GM19455 (cell line): ENCODE data around the gene FUZ.

Source experiments
- ATAC-seq: cut with Tn5 transposase; IDR thresholded peaks from one replicate; pipeline ENCODE4 v1.9.1; 2021; ENCODE audit not compliant: unreplicated experiment

Gene FUZ

GRCh38 chr19:49786376-49786820 is 26.7 kb downstream of the FUZ start:
- ATAC-seq, result no peak

- ATAC-seq, result no peak
These were observed 30.6 kb downstream of the FUZ start for GRCh38 chr19:49782515-49782914.

GRCh38 chr19:49781394-49781793 is 31.7 kb downstream of the FUZ start:
- ATAC-seq, result no peak

- no peak for ATAC-seq
These were observed 32.2 kb downstream of the FUZ start for GRCh38 chr19:49780861-49781260.

GRCh38 chr19:49779731-49780555 is 33.1 kb downstream of the FUZ start:
- no peak for ATAC-seq

- no peak for ATAC-seq
These were observed 36.7 kb downstream of the FUZ start for GRCh38 chr19:49776371-49776764.

- ATAC-seq, result no peak
These were observed 37.2 kb downstream of the FUZ start for GRCh38 chr19:49775742-49776370.

- no peak for ATAC-seq
These were observed 38.1 kb downstream of the FUZ start for GRCh38 chr19:49774969-49775368.

- ATAC-seq, result no peak
These were observed 39.3 kb downstream of the FUZ start for GRCh38 chr19:49773663-49774350.

GRCh38 chr19:49772850-49773432 is 40.2 kb downstream of the FUZ start:
- no peak for ATAC-seq

- ATAC-seq, result no peak
These were observed 41.4 kb downstream of the FUZ start for GRCh38 chr19:49771674-49772139.

GRCh38 chr19:49770529-49770928 is 42.6 kb downstream of the FUZ start:
- no peak for ATAC-seq

GRCh38 chr19:49767967-49768581 is 45.0 kb downstream of the FUZ start:
- no peak for ATAC-seq

GRCh38 chr19:49767381-49767780 is 45.7 kb downstream of the FUZ start:
- ATAC-seq, result no peak

- ATAC-seq, result no peak
These were observed 46.2 kb downstream of the FUZ start, which contains the start of gene AP2A1 for GRCh38 chr19:49766930-49767299. TSS of gene AP2A1 (plus strand) at chr19:49767001. CDS start at chr19:49767134, 133 bp downstream.

- peak; percentile 92 for ATAC-seq
These were observed 46.8 kb downstream of the FUZ start for GRCh38 chr19:49766007-49766929.

- no peak for ATAC-seq
These were observed 48.8 kb downstream of the FUZ start for GRCh38 chr19:49764341-49764740.

- no peak for ATAC-seq
These were observed 49.9 kb downstream of the FUZ start, which contains the start of gene TSKS for GRCh38 chr19:49763230-49763629. TSS of gene TSKS (minus strand) at chr19:49763306. CDS start at chr19:49763247, 59 bp downstream.

- no peak for ATAC-seq
These were observed 51.3 kb downstream of the FUZ start for GRCh38 chr19:49761625-49762311.
